A549 (cell line): Measurements from ENCODE around the gene SIGLEC7. TPM values are rescaled to one million over a fixed set of nuclear protein-coding genes. Genes with fewer than 3 reads are reported as not detected.

Source experiments
- ATAC-seq, 2 experiments: fragments of 200-7000 bp in 1 of 2; fragments of >200 bp in 1 of 2; cut with Nextera tagmentation in 1 of 2; cut with Tn5 transposase in 1 of 2; 3 replicates each; pipeline versions ENCODE4 v1.8.0 to v1.9.1; 2018 to 2020; ENCODE audit warnings: mild to moderate bottlenecking in 1 of 2, moderate library complexity in 1 of 2
- CTCF ChIA-PET: fragments of 300-600 bp; sonication (Branson Sonifier 250); formaldehyde crosslinking; extraction: SDS; loops from one replicate; lab custom pipeline; 2021; ENCODE audit warnings: antibody characterized with exemption, inconsistent platforms; lab: Yijun Ruan, JAX
- POLR2A ChIA-PET: fragments of 350-600 bp; formaldehyde crosslinking; extraction: SDS; loops from one replicate; lab custom pipeline; 2021; ENCODE audit warnings: antibody characterized with exemption, inconsistent platforms; lab: Yijun Ruan, JAX
- DNase-seq, 2 experiments: peaks; one replicate each; pipeline versions ENCODE4 v3.0.0 to v3.0.0-alpha.2; 2011 to 2016; ENCODE audit warnings: low read depth in 1 of 2, low spot score in 1 of 2
- FAIRE-seq: peaks from 2 replicates; lab custom pipeline; 2011; peaks lifted over from hg19 to GRCh38; lab: Jason Lieb, UNC
- H3K27ac ChIP-seq, 2 experiments: fragments of >200 bp; sonication (Bioruptor Twin); formaldehyde crosslinking; 3 replicates each; pipeline ENCODE4 v1.5.1; 2016 to 2017
- H3K4me1 ChIP-seq: fragments of >200 bp; sonication (Bioruptor Twin); formaldehyde crosslinking; 3 replicates; pipeline ENCODE4 v1.6.1; 2016
- H3K4me2 ChIP-seq: fragments of >200 bp; sonication (Bioruptor Twin); formaldehyde crosslinking; 3 replicates; pipeline ENCODE4 v1.6.1; 2016
- H3K4me3 ChIP-seq: fragments of >200 bp; sonication (Bioruptor Twin); formaldehyde crosslinking; 3 replicates; pipeline ENCODE4 v1.5.1; 2016
- H3K9me3 ChIP-seq: fragments of >200 bp; sonication (Bioruptor Twin); formaldehyde crosslinking; 3 replicates; pipeline ENCODE4 v1.6.1; 2016
- CEBPB ChIP-seq, 2 experiments: fragments of >200 bp in 1 of 2; sonication (Bioruptor Twin) in 1 of 2; formaldehyde crosslinking in 1 of 2; IDR thresholded peaks; 2 replicates each; pipeline ENCODE4 v1.6.1; 2012 to 2016
- EHF ChIP-seq: fragments of 250-450 bp; sonication (Bioruptor Pico); IDR thresholded peaks from 2 replicates; pipeline ENCODE4 v1.5.0; 2020; ENCODE audit warnings: mild to moderate bottlenecking
- ESRRA ChIP-seq: fragments of 150-350 bp; IDR thresholded peaks from 2 replicates; pipeline ENCODE4 v1.6.1; 2014; ENCODE audit warnings: mild to moderate bottlenecking, low read length, borderline replicate concordance
- FOSB ChIP-seq: fragments of 250-450 bp; sonication (Bioruptor Pico); IDR thresholded peaks from 2 replicates; pipeline ENCODE4 v1.5.0; 2020; ENCODE audit warnings: mild to moderate bottlenecking, moderate library complexity
- FOSL2 ChIP-seq, 2 experiments: fragments of 450-650 bp in 1 of 2; fragments of >200 bp in 1 of 2; sonication (Bioruptor Twin) in 1 of 2; formaldehyde crosslinking; IDR thresholded peaks; 2 replicates each; pipeline versions ENCODE4 v1.5.0 to v1.6.1; 2016 to 2020; ENCODE audit warnings: mild to moderate bottlenecking in 1 of 2, moderate library complexity in 1 of 2
- FOXS1 ChIP-seq: fragments of 250-450 bp; sonication (Bioruptor Pico); IDR thresholded peaks from 2 replicates; pipeline ENCODE4 v1.5.0; 2020; ENCODE audit warnings: mild to moderate bottlenecking, moderate library complexity
- GATA3 ChIP-seq: IDR thresholded peaks from 2 replicates; pipeline ENCODE4 v1.6.1; 2012; ENCODE audit warnings: borderline replicate concordance
- HOXB13 ChIP-seq: fragments of 250-450 bp; sonication (Bioruptor Pico); IDR thresholded peaks from 2 replicates; pipeline ENCODE4 v1.5.0; 2020; ENCODE audit warnings: low read depth, mild to moderate bottlenecking, moderate library complexity
- JUNB ChIP-seq: fragments of >200 bp; sonication (Bioruptor Twin); formaldehyde crosslinking; IDR thresholded peaks from 2 replicates; pipeline ENCODE4 v1.6.1; 2016
- NR3C1 ChIP-seq: fragments of >200 bp; sonication (Bioruptor Twin); formaldehyde crosslinking; IDR thresholded peaks from 3 replicates; pipeline ENCODE4 v1.6.1; 2017
- PHF8 ChIP-seq: fragments of 200-600 bp; sonication (generic); IDR thresholded peaks from 2 replicates; pipeline ENCODE4 v1.6.1; 2016; ENCODE audit warnings: low read depth, mild to moderate bottlenecking, antibody characterized with exemption, moderate library complexity, borderline replicate concordance
- POLR2A ChIP-seq: IDR thresholded peaks from 2 replicates; pipeline ENCODE4 v1.6.1; 2012; ENCODE audit warnings: mild to moderate bottlenecking, low read length
- RAD21 ChIP-seq, 2 experiments: fragments of >200 bp in 1 of 2; sonication (Bioruptor Twin) in 1 of 2; formaldehyde crosslinking in 1 of 2; IDR thresholded peaks in 1 of 2; conservative IDR thresholded peaks in 1 of 2; 2 replicates in 1 of 2; 3 replicates in 1 of 2; pipeline ENCODE4 v1.6.1; 2012 to 2018; ENCODE audit warnings: inconsistent platforms in 1 of 2
- RARB ChIP-seq: fragments of 250-450 bp; sonication (Bioruptor Pico); IDR thresholded peaks from 2 replicates; pipeline ENCODE4 v1.8.0; 2021; ENCODE audit warnings: mild to moderate bottlenecking, moderate library complexity
- SREBF2 ChIP-seq: fragments of 450-650 bp; IDR thresholded peaks from 2 replicates; pipeline ENCODE4 v1.6.1; 2014; ENCODE audit warnings: mild to moderate bottlenecking, moderate library complexity
- ZC3H11A ChIP-seq: fragments of 450-650 bp; IDR thresholded peaks from 2 replicates; pipeline ENCODE4 v1.6.1; 2014; ENCODE audit warnings: antibody characterized with exemption, mild to moderate bottlenecking
- ZFP36 ChIP-seq: fragments of 450-650 bp; IDR thresholded peaks from 2 replicates; pipeline ENCODE4 v1.6.1; 2014; ENCODE audit warnings: borderline replicate concordance; ENCODE audit not compliant: partially characterized antibody
- ZNF302 ChIP-seq: fragments of 250-450 bp; sonication (Bioruptor Pico); IDR thresholded peaks from 2 replicates; pipeline ENCODE4 v1.9.0; 2021; ENCODE audit warnings: inconsistent platforms, mild to moderate bottlenecking, moderate library complexity
- WGBS: methylation state at CpG from one replicate; pipeline ENCODE4 v1.1.6; 2017; ENCODE audit errors: missing lambda C conversion rate; 5-methylcytosine and 5-hydroxymethylcytosine counted together
- polyA plus RNA-seq, 4 experiments: library from polyadenylated mRNA; depleted of rRNA in 3 of 4; stranded (reverse); fragments of >200 nt; fragmentation: RNase III in 1 of 4; extraction: RNeasy Plus Mini Kit Qiagen cat#74134 plus additional on column Dnase treatment in 1 of 4; gene quantifications; 2 replicates in 3 of 4; 3 replicates in 1 of 4; pipeline ENCODE4 v1.2.3, GENCODE V29; 2011 to 2017
- TF ChIP-seq, protein P1 (sequence below): fragments of 450-650 bp; IDR thresholded peaks from 2 replicates; pipeline ENCODE4 v1.6.1; 2014; ENCODE audit warnings: antibody characterized with exemption
- TF ChIP-seq, protein P2 (sequence below): IDR thresholded peaks from 2 replicates; pipeline ENCODE4 v1.6.1; 2012
- TF ChIP-seq, protein P3 (sequence below): fragments of 200-600 bp; sonication (generic); IDR thresholded peaks from 2 replicates; pipeline ENCODE4 v1.6.1; 2016; ENCODE audit warnings: antibody characterized with exemption, mild to moderate bottlenecking, moderate library complexity
- TF ChIP-seq, protein P4 (sequence below): fragments of 250-450 bp; sonication (Bioruptor Pico); IDR thresholded peaks from 2 replicates; pipeline ENCODE4 v1.5.0; 2020; ENCODE audit warnings: low read depth, mild to moderate bottlenecking, moderate library complexity

SIGLEC7 gene
- polyA plus RNA-seq, 2 of the 4 experiments (the other 2 are of a cell fraction) = not detected

DNA sequence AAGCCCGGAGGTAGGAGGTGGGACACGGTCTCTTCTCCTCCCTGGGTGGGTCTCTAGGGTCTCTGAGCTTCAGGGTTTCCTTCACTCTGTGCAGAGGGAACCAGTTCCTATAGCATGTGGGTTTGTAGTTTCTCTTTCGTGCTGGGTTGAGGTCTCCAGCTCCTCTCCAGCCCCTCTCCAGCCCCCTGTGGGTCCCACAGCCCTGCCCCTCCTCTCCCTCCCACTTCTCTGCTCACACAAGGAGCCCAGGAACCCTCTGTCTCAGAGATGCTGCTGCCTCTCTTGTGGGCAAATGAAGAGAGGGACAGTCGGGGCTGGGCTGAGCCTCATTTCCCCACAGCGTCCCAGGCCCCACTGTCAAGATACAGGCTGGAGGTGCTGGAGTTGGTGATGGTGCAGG, 1.4 kb downstream of the SIGLEC7 start:
- no peak for DNase-seq
- no peaks in the 10 kb centered on the region for H3K4me1 ChIP-seq
- H3K27ac ChIP-seq = no peak overlapping the region
- H3K4me3 ChIP-seq = no peak overlapping the region
- TF ChIP-seq ZNF302 (CRISPR knock-in tag) (no peak), POLR2A (no peak), CEBPB (IDR thresholded peaks at IDR 0.05) (no peak), FOXS1 (CRISPR knock-in tag) (no peak), PHF8 (no peak), RARB (CRISPR knock-in tag) (no peak), GATA3 (no peak)
- TF ChIP-seq, protein P1, sequence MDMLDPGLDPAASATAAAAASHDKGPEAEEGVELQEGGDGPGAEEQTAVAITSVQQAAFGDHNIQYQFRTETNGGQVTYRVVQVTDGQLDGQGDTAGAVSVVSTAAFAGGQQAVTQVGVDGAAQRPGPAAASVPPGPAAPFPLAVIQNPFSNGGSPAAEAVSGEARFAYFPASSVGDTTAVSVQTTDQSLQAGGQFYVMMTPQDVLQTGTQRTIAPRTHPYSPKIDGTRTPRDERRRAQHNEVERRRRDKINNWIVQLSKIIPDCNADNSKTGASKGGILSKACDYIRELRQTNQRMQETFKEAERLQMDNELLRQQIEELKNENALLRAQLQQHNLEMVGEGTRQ = no peak
- TF ChIP-seq, protein P2, sequence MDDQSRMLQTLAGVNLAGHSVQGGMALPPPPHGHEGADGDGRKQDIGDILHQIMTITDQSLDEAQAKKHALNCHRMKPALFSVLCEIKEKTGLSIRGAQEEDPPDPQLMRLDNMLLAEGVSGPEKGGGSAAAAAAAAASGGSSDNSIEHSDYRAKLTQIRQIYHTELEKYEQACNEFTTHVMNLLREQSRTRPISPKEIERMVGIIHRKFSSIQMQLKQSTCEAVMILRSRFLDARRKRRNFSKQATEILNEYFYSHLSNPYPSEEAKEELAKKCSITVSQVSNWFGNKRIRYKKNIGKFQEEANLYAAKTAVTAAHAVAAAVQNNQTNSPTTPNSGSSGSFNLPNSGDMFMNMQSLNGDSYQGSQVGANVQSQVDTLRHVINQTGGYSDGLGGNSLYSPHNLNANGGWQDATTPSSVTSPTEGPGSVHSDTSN = no peak
- 28% methylated on average over 5 of the region's 5 CpGs for WGBS
- H3K9me3 ChIP-seq = no peaks in the 10 kb centered on the region
- FAIRE-seq = no peak
- CTCF ChIA-PET = interaction anchor here (1.0 kb wide), 1 partner anchor 16 kb away, joined by 3 read pairs; no protein-coding TSS in a partner anchor
- ATAC-seq = no peak
- POLR2A ChIA-PET = no interaction called here
- no peak overlapping the region for H3K4me2 ChIP-seq

DNA sequence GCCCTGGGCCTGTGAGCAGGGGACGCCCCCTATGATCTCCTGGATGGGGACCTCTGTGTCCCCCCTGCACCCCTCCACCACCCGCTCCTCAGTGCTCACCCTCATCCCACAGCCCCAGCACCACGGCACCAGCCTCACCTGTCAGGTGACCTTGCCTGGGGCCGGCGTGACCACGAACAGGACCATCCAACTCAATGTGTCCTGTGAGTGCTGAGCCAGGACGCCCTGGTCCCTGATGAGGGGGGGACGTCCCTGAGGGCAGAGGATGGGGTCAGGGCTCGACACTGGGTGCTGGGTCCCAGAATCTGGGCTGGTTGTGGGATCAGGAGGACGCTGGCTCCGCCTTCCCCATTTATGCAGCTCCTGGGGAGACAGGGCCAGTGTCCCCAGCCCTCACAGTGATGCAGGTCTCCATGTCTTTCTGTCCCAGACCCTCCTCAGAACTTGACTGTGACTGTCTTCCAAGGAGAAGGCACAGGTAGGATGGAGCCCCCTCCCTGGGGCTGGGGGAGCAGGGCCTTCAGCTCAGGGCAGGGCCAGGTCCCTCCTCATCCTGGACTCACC, 2.5 kb downstream of the SIGLEC7 start:
- CTCF ChIA-PET = interaction anchor here (0.9 to 1.0 kb wide), 2 partner anchors 14 to 18 kb away, joined by 3 read pairs; no protein-coding TSS in a partner anchor
- Histone ChIP-seq H3K4me1 (no peaks in the 10 kb centered on the region), H3K9me3 (no peaks in the 10 kb centered on the region), H3K27ac (no peak overlapping the region), H3K4me2 (no peak overlapping the region), H3K4me3 (no peak overlapping the region)
- TF ChIP-seq GATA3 (no peak), NR3C1 (no peak), ZFP36 (no peak), ESRRA (no peak), FOSL2 (IDR thresholded peaks at IDR 0.05) (no peak), FOSL2 (CRISPR knock-in tag; IDR thresholded peaks at IDR 0.05) (no peak), HOXB13 (CRISPR knock-in tag) (no peak), FOSB (CRISPR knock-in tag) (no peak), EHF (CRISPR knock-in tag) (no peak), JUNB (no peak), ZC3H11A (no peak), RAD21 (conservative IDR thresholded peaks at IDR 0.05 in 1 of 2, IDR thresholded peaks at IDR 0.05 in 1 of 2) (no peak), POLR2A (no peak), FOXS1 (CRISPR knock-in tag) (no peak), SREBF2 (no peak)
- TF ChIP-seq, protein P3, sequence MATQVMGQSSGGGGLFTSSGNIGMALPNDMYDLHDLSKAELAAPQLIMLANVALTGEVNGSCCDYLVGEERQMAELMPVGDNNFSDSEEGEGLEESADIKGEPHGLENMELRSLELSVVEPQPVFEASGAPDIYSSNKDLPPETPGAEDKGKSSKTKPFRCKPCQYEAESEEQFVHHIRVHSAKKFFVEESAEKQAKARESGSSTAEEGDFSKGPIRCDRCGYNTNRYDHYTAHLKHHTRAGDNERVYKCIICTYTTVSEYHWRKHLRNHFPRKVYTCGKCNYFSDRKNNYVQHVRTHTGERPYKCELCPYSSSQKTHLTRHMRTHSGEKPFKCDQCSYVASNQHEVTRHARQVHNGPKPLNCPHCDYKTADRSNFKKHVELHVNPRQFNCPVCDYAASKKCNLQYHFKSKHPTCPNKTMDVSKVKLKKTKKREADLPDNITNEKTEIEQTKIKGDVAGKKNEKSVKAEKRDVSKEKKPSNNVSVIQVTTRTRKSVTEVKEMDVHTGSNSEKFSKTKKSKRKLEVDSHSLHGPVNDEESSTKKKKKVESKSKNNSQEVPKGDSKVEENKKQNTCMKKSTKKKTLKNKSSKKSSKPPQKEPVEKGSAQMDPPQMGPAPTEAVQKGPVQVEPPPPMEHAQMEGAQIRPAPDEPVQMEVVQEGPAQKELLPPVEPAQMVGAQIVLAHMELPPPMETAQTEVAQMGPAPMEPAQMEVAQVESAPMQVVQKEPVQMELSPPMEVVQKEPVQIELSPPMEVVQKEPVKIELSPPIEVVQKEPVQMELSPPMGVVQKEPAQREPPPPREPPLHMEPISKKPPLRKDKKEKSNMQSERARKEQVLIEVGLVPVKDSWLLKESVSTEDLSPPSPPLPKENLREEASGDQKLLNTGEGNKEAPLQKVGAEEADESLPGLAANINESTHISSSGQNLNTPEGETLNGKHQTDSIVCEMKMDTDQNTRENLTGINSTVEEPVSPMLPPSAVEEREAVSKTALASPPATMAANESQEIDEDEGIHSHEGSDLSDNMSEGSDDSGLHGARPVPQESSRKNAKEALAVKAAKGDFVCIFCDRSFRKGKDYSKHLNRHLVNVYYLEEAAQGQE = no peak
- TF ChIP-seq, protein P4, sequence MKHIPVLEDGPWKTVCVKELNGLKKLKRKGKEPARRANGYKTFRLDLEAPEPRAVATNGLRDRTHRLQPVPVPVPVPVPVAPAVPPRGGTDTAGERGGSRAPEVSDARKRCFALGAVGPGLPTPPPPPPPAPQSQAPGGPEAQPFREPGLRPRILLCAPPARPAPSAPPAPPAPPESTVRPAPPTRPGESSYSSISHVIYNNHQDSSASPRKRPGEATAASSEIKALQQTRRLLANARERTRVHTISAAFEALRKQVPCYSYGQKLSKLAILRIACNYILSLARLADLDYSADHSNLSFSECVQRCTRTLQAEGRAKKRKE = no peak
- FAIRE-seq (no peak), DNase-seq (no peak), ATAC-seq (no peak)
- WGBS = 22% methylated on average over 10 of the region's 11 CpGs
- POLR2A ChIA-PET = no interaction called here
